ENCODE results near the gene CFAP20. TPM values are rescaled to one million over a fixed set of nuclear protein-coding genes. Genes with fewer than 3 reads are reported as not detected.
"Not testable (repeated sequence)": the region's sequence is repeated elsewhere in the genome, so short reads cannot be mapped to it uniquely, and the experiment has no call there.

CFAP20 gene
- polyA plus RNA-seq, 1 donor: 47.5 TPM

DNA sequence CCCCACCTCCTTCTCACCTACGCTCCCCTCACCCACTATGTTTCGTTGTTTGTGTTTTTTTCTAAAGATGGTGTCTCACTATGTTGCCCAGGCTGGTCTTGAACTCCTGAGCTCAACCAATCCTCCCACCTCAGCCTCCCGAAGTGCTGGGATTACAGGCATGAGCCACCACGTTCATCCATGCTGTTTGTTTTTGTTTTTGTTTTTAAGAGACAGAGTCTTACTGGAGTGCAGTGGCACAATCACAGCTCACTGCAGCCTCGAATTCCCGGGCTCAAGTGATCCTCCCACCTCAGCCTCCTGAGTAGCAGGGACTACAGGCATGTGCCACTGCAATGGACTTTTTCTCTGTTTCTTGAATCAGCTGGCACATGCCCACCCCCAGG, 33.6 kb downstream of the CFAP20 start:
- DNase-seq: not testable (repeated sequence)

DNA sequence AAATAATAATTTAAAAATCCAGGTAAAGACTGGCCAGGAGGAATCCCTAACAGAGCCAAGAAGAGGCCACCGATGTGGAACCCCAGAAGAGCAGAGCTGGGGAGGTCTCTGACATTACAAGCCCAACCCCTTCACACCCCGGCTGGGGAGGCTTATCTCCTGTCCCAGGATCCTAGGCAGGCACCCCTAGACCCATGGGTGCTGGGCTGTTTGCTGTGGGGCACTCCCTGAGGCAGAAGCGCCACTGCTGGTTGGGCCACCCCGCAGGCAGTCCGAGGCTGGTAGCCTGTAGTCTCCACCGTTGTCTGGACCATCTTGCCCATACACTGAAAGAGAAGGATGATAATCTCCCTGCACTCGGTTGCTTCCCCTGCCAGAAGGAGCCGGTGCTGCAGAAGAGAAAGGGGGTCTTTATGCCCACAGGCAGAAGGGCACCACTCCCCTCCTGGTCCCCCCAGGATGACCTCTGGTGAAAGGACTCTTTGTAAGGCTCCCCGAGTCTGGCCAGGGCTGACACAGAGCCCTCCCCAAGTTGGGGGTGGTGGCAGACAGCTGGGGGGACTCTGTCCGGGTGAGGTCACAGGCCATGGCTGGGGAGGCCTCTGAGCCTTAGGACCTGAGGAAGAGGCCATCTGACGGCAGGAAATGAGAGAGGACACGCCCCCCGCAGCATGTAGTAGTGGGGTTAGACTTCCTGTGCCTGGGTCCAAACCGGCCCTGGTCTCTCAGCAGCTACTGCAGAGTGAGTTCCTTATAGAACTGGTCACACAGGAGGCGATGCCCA, 34.2 kb downstream of the CFAP20 start:
- no peak for DNase-seq

DNA sequence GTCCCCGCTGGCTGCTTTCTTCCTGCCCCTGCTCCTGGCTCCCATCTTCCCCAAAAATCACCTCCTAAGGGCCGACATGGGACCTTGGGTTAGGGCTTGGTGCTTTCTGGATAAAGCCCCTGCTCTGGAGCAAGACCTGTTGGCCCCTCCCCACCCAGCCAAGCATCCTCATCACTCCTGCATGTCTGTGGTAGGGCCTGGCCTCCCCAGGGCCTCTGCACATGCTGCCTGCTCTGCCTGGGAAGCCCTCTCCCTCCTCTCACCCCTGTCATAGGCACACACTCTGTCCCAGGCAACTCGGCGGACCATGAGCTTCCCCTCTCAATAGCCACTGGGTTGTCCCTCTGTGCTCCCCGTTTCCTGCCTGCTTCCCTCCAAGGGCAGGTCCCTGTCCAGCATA, 35.2 kb downstream of the CFAP20 start:
- DNase-seq: no peak

DNA sequence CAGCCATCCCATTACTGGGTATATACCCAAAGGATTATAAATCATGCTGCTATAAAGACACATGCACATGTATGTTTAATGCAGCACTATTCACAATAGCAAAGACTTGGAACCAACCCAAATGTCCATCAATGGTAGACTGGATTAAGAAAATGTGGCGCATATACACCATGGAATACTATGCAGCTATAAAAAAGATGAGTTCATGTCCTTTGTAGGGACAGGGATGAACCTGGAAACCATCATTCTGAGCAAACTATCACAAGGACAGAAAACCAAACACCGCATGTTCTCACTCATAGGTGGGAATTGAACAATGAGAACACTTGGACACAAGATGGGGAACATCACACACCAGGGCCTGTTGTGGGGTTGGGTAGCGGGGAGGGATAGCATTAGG, 38.8 kb downstream of the CFAP20 start:
- not testable (repeated sequence) for DNase-seq

DNA sequence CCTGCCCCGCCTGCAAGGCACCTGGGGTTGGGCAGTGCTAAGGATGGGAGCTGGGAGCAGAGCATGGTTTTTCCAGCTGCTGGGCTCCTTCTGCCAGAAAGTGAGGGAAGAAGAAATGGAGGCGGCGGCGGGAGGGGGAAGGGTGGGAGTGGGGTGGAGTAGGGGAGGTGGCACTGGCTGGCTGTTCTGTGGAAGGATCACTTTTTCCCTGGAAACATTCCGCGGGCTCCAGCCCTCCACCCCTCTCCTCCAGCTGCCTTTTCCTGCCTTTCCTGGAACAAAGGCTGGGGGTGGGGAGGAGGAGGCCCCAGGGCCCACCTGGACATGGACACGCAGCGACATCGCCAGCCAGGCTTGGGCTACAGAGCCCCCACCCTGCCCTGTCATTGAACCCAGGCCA, 41.1 kb downstream of the CFAP20 start:
- peak; percentile 40 for DNase-seq

DNA sequence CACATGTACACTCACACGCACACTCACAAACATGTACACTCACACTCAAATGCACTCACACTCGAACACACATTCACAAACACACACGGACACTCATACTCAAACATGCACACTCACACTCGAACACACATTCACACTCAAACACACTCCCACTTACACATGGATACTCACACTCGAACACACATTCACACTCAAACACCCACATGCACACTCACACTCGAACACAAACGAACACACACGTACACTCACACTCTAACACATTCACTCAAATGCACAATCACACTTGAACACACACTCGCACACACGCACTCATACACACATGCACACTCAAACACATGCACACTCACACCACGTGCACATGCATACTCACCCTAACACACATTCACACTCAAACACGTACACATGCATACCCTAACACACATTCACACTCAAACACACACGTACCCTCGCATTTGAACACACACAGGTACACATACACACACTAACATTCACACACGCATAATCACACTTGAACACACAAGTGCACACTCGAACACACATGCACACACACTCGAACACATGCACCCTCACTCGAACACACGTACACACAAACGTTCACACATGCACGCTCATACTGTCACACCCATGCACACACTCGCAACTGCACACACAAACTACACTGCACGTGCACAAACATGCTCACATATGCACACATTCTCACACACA, 41.8 kb downstream of the CFAP20 start:
- DNase-seq: no peak

DNA sequence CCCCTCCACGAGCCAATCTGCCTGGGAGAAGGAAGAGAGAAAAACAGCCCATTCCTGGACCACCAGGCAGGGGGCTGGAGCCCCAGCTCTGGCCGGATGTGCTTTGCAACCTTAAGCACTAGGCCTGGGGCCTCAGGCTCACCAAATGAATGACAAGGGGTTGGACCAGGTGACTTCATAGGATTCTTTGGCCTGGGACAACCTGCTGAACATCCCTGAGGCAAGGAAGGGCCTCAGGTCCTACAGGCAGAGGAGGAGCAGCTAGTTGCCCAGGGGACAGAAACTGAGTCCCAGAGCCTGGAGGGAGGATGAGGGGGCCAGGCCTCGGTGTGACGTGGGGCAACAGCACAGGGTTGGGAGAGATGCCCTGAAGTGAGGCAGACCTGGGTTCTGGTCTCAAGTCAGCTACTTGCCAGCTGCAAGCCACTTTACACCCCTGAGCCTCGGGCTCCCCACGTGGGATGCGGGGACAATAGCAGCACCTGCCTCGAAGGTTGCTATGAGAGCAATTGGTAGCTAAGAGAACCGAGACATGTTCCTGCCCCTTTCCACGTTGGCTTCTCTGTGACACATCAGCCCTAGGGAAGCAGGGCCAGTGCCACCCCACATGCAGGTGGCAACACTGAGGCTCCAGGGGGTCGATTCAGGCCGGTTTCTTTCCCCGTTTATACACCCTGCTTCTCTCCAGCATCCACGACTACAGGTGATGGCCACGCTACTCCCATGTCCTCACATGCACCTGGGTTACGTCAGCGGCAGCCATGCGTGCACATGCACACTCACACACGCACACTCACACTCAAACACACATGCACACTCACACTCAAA, 42.6 kb downstream of the CFAP20 start:
- DNase-seq: no peak

DNA sequence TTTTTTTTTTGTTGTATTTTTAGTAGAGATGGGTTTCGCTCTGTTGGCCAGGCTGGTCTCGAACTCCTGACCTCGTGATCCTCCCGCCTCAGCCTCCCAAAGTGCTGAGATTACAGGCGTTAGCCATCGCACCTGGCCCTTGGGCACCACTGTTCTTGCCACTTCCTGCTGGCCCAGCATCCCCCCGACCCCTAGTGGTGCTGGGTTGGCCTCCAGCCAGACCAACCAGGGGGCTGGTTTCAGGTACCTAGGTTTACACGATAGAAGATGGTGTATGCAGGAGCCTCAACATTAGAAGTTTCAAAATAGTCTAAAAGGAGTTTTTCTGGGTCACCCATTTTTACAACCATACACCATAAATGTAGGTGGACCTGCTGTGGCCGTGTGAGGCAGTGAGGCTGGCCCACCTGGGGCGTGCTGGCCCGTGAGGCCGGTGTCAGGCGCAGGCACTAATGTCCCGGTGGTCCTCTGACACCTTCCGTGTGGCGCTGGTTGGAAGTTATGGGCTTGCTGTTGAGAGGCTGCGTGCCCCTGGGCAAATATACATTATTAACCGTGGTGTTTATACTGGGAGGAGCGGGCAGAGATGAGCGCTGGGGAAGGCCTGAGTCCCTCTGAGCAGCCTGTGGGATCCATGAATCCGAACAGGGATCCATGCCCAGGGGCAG, 43.5 kb downstream of the CFAP20 start:
- no peak for DNase-seq

DNA sequence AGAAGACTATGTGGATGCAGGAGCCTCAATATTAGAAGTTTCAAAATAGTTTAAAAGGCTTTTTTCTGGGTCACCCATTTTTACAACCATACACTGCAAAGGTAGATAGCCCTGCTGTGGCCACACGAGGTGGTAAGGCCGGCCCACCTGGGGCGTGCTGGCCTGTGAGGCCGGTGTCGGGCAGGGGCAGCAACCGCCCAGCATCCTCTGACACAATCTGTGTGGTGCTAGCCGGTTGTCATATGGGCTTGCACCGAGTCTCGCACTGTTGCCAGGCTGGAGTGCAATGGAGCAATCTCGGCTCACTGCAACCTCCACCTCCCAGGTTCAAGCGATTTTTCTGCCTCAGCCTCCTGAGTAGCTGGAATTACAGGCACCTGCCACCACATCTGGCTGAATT, 44.0 kb downstream of the CFAP20 start:
- no peak for DNase-seq

DNA sequence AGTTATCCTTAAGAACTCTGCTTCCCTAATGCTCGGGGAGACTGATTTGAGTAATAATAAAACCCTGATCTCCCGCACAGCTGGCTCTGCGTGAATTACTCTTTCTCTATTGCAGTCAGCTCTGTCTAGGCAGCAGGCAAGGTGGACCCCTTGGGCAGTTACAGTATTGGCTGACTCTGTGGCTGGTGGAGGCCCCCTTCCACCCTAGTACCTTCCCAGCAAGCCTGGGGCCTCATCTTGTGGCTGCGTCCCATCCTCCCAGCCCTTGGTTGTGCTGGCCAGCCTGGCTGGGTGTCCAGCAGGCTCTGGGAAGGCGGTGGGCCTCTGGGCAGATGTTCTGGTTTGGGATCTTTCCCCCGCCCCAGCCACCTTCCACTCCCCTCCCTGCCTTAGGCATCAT, 44.5 kb downstream of the CFAP20 start:
- DNase-seq: no peak

DNA sequence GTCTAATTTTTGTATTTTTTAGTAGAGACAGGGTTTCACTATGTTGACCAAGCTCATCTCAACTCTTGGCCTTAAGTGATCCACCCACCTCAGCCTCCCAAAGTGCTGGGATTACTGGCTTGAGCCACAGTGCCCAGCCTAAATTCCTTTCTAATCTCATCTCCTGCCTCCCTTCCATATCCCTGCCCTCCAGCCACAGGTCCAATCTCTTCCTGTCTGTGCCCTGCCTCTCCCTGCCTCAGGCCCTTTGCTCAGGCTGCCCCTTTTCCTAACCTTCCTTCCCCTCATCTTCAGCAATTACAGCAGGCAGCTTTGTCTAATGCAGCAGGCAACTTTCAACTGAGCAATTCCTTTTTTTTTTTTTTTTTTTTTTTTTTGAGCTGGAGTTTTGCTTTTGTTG, 46.8 kb downstream of the CFAP20 start:
- no peak for DNase-seq

DNA sequence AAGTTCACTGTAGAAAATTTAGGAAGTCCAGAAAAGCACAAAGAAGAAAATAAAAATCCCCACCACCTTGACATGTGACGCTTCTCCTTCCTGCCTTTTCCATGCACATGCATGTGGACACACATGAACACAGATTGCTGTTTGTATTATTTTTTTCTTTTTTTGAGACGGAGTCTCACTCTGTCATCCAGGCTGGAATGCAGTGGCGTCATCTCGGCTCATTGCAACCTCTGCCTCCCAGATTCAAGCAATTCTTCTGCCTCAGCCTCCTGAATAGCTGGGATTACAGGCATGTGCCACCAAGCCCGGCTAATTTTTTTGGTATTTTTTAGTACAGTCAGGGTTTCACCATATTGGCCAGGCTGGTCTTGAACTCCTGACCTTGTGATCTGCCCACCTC, 48.5 kb downstream of the CFAP20 start:
- DNase-seq: not testable (repeated sequence)

DNA sequence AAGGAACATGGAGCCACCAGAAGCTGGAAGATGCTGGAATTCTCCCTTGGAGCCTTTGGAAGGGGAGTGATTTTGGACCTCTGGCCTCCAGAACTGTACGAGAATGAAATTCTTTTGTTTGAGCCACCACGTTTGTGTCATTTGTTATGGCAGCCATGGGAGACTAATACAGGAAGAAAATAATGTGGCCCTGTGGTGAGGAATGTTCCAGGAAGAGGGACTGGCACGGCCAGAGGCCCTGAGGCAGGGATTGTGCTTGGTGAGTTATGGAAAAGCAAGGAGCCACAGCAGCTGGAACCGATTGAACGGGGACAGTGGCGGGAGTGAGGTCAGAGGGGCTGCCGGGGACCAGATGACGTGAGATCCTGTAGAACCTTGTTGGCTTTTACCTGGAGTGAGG, 51.4 kb downstream of the CFAP20 start:
- no peak for DNase-seq

DNA sequence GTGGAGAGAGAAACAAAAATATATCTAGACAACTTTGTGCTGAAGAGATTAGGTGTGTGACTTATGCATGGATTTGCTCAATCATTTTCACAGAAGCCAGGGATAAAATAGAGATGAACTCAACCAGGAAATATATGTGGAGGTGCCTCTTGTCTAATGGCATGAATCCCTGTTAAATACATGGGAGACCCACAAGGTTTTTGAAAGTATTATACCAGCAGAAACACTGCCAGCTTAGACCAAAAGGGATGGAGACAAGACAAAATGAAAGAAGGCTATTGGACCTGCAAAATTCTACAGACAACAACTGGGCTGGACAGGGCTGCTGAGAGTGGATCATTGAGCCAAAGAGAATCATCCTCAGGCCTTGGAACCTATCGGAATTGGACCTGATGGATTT, 52.7 kb downstream of the CFAP20 start:
- DNase-seq: no peak

DNA sequence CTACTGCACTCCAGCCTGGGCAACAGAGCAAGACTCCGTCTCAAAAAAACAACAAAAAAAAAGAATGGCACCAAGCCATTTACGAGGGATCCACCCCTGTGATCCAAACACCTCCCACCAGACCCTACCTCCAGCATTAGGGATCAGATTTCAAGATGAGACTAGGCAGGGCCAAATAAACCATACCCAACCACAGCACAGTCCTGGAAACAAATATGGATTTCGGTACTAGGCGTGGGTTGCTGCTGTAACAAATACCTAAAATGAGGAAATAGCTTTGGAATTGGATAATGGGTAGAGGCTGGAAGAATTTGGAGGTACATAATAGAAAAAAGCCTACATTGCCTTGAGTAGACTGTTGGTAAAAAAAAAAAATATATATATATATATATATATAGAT, 54.5 kb downstream of the CFAP20 start:
- DNase-seq: no peak

DNA sequence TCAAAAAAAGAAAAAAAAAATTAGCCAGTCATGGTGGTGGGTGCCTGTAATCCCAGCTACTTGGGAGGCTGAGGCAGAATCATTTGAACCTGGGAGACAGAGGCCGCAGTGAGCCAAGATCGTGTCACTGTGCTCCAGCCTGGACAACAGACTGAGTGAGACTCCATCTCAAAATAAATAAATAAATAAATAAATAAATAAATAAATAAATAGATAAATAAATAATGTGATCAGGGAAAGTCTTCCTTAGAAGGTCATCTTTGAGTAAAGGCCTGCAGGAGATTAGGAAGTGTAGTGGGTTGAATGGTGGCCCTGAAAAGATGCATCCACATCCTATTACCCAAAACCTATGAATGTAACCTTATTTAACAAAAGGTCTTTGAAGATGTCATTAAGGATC, 56.1 kb downstream of the CFAP20 start:
- not testable (repeated sequence) for DNase-seq

DNA sequence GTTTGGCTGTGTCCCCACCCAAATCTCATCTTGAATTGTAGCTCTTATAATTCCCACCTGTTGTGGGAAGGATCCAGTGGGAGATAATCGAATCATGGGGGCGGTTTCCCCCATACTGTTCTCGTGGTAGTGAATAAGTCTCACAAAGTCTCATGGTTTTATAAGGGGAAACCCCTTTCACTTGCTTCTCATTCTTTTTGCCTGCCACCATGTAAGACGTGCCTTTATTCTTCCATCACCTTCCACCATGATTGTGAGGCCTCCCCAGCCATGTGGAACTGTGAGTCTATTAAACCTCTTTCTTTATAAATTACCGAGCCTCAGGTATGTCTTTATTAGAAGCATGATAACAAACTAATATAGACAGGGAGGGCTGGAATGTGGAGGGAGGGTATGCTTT, 57.0 kb downstream of the CFAP20 start:
- not testable (repeated sequence) for DNase-seq

DNA sequence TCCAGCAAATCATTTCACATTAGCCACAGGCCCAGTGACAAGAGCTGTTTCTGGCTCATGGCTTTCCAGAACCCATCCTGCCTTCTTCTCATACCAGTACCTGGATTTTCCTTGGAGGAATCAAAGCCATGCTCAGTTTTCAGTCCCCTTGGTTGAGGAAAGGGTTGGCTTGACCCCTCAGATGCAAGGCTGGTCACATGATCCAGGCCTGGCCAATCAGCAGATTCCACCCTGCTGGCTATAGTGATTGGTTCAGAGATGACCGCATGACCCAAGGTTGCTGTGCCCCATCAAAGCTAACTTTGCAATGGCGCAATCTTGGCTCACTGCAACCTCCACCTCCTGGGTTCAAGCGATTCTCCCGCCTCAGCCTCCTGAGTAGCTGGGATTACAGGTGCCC, 58.6 kb downstream of the CFAP20 start:
- DNase-seq: no peak
